Measurements from ENCODE around the gene ULBP2.
A peak's percentile ranks its signal among the peaks of the same experiment; 100 is the strongest.
"Not testable (repeated sequence)": the region's sequence is repeated elsewhere in the genome, so short reads cannot be mapped to it uniquely, and the experiment has no call there.

The ULBP2 gene

DNA sequence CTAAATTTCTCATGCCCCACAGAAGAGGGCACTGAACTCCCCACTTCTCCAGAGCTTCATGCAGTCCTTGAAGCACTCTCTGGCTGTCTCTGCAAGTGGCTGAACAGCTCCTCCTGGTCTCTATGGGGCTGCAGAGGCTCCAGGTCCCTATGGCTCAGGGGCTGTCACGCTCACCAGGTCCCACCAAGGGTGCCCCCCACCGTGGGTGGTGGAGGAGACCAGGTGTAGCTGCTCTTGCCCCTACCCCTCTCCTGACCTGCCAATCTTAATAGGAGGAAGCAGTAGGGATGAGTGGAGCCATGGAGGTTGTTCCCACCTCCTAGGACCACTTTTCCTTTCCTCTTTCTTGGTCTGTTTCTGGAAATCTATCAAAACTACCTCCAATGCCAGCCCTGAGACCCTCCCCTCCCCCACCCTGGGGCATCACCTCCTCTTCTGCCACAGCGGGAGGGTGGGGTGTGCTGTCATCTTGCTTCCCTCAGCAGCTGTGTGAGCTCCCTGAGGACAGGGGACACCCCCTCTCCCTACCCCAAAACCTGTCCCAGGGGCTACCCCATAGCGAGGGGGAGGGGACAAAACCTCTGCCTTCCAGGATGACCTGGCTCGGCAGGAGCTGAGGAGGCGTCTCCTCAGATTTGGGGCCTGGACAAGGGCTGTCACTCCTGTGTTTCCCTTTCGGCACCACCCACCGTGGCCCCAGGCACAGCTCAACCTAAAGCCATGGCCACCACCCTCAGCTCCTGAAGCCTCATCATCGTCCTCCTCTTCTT lies 31.9 kb upstream of the ULBP2 start:
- DNase-seq = no peak

DNA sequence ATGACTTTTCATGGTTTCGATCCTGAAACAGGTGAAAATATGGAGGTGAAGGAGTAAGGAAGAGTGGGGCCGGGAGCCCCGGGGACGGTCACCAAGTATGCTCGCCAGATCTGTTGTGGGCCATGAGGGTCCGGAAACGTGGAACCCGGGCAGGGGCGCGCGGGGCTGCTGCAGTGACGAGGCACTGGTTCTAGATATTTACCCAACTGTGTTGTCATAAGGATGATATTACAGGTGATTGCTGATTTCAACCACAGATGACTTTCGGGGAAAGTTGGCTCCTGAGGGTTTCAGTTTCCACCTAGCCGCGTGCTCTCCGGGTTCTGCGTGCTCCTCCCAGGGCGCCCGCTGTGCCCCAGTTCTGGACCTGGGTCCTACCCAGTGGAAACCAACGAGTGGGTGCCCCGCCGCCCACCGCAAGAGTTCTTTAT lies 31.1 kb upstream of the ULBP2 start:
- DNase-seq = no peak

GRCh38 chr6:149912680-149913079 lies 29.1 kb upstream of the ULBP2 start:
- not testable (repeated sequence) for DNase-seq

DNA sequence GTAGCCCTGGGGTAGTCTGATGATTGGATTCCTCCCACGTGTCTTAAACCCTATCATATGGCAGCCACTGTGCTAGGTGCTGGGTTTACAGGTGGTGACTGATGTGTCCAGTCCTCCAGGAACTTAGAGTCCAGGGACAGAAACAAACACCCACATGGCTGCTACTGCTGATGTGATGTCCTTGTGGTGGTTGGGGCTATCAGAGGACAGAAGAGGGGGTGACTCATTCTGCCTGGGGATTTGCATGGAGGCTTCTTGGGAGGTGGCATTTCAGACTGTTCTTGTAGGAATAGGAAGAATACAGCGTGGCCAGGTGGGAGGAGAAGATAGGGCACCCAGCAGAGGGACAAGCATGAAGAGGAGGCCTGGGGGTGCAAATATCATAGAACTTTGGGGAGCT lies 28.7 kb upstream of the ULBP2 start:
- no peak for DNase-seq

- no peak for DNase-seq
These were observed 28.1 kb upstream of the ULBP2 start for GRCh38 chr6:149913540-149914240.

DNA sequence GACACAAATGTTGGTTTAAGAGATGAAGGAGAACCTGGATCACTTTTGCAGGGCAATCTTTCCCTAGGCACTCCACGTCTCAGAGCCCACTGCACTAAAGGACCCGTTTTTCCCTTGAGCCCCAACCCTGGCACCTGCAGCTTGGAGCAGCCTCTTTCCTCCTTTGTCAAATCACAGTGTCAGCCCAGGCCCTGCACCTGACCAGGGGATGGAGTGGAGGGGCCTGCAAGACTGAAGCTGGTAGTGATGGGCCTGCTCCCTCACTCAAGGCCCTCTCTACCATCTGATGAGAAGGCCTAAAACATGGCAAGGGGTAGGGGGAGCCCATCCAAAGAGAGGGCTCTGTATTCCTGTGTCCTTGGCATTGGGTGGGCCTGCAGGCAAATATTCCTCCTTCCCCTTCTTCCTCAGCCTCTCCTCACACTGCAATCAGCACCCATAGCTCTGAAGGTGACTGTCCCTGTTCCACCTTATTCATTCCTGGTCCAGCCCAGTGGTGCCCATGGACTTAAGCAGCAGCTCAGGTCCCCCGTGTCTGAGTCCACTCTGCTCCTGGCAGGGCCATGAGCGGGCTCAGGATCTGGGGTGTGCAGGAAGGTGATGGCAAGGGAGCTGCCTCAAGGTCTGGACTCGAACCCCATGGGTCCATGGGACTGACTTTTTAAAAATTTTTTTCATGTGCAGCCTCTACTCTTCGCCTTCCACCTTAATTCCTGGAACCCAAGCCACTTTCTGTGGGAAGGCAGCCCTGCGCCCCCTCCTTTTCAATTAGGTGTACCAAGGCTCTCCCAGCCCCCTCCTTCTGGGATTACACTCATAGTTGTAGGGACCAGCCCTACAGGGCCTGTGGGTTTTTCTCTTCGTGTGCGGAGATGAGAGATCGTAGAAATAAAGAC lies 25.6 kb upstream of the ULBP2 start:
- no peak for DNase-seq

GRCh38 chr6:149917679-149918078 lies 24.1 kb upstream of the ULBP2 start:
- DNase-seq = no peak

DNA sequence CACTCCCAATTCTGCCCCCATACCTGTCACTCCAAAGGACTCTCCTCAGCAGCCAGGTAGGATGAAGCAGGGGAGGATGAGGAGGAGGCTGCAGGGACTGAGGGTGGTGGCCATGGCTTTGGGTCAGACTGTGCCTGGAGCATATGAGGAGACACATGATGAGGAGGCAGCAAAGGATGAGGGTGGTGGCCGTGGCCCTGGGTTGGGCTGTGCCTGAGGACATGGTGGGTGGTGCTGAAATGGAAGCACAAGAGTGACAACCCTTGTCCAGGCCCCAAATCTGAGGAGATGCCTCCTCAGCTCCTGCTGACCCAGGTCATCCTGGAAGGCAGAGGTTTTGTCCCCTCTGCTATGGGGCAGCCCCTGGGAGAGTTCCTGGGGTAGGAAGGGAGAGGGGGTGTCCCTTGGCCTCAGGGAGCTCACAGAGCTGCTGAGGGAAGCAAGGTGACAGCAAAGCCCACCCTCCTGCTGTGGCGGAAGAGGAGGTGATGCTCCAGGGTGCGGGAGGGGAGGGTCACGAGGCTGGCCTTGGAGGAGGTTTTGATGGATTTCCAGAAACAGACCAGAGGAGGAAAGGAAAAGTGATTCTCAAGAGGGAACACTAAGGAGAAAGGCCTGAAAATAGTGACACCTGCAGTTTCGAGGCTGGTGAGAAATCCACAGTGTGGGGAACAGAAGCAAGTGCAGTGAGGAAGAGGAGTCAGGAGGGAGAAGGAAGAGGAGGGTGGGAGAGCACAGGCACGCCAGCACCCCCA lies 23.5 kb upstream of the ULBP2 start:
- no peak for DNase-seq

DNA sequence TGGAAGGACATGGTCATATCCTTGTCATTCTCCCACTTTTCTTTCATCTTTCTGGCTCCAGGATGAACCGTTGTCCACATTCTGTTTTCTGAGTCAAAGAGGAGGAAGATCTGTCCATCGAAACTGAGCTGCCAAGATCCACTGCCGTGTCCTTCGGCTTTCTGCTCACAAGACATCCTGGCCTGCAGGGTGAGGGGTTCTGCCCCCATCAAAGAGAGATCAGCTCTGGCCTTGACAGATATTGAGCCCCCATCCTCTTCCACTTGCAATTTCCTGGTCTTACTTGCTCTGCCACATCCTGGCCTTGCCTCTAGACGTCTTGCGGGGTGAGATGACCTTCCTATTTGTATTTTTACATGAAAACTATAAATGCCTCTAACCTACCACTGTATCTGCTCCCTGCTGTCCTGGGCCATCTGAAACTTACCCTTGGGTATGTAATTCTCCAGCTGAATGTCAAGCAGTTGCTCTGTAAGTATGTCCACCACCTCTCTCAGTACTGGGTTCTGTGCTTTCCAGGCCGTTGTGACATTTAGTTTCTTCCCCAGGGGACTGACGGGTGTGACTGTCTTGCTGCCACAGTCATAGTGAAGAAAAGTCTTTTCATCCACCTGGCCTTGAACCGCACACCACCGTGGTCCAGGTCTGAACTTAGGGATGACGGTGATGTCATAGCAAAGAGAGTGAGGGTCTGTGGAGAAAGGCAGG lies 22.5 kb upstream of the ULBP2 start:
- not testable (repeated sequence) for DNase-seq

GRCh38 chr6:149919834-149920225 lies 22.0 kb upstream of the ULBP2 start:
- no peak for DNase-seq

DNA sequence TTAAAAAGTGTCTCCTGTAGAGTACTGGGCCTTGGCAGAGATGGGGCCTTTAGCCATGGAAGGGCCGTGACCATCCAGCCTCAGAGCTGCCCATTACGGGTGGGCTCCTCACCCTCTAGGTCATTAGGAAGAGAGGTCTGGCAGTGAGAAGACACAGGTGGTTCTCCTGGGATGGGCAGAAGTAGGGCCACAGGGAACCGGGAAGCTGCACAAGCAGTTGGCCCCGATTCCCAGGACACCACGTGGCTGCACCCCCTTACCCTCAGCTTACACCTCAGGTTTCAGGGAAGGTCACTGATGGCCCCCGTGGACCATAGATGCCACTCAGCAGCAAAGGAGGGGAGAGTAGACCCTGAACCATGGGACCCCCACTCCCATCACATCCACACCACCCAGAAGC lies 20.5 kb upstream of the ULBP2 start:
- no peak for DNase-seq

GRCh38 chr6:149922091-149922490 lies 19.7 kb upstream of the ULBP2 start:
- not testable (repeated sequence) for DNase-seq

DNA sequence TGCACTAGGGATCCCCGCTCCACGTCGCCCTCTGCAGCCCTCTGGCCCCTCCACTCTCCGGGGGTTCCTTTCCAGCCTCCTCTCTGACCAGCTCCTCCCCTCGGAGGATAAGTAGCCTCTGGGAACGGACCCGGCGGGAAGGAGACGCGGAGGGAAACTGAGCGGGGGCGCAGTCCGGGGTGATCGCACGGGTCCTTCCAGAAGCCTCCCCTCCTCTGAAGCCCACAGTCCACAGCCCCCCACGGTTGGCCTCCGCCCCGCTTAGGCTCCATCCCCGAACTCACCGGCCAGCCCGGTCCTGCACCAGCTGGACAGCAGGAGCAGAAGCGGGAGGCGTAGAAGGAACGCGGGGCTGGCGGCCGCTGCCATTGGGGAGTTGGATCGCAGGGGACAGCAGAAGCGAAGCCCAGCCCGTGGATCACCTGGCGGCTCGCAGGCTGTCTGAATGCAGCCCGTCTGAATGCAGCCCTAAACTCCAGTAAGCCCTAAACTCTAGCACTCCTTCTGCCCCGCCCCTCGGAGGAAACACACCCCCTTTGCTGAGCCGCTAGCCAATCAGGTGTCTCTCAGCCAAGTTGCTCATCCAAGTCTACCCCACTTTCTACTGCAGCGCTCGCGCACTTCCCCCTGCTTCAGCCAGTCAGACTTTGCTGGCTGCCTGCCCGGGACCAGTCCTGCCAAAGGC lies 19.0 kb upstream of the ULBP2 start, which contains the start of gene RAET1G:
TSS of gene RAET1G (minus strand) at position 480 of the 685 bp plus-strand sequence. CDS start at position 369, 111 bp downstream.
- DNase-seq = peak; percentile 86 to 88

GRCh38 chr6:149923327-149923986 lies 18.4 kb upstream of the ULBP2 start:
- DNase-seq = no peak

- no peak for DNase-seq
These were observed 17.4 kb upstream of the ULBP2 start for GRCh38 chr6:149924206-149924932.

DNA sequence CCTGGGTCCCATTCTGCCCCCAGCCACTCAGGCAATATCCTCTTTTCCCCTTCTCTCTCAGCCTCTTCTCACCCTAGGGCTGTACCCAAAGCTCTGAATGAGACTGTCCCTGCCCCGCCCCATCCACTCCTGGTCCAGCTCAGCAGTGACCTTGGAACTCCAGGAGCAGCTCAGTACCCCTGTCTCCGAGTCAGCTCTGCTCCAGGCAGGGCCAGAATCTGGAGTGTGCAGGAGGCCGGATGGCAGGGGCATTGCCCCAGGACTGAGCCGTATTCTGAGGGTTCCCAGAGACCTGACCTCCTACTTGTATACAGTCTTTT lies 16.9 kb upstream of the ULBP2 start:
- DNase-seq = no peak

DNA sequence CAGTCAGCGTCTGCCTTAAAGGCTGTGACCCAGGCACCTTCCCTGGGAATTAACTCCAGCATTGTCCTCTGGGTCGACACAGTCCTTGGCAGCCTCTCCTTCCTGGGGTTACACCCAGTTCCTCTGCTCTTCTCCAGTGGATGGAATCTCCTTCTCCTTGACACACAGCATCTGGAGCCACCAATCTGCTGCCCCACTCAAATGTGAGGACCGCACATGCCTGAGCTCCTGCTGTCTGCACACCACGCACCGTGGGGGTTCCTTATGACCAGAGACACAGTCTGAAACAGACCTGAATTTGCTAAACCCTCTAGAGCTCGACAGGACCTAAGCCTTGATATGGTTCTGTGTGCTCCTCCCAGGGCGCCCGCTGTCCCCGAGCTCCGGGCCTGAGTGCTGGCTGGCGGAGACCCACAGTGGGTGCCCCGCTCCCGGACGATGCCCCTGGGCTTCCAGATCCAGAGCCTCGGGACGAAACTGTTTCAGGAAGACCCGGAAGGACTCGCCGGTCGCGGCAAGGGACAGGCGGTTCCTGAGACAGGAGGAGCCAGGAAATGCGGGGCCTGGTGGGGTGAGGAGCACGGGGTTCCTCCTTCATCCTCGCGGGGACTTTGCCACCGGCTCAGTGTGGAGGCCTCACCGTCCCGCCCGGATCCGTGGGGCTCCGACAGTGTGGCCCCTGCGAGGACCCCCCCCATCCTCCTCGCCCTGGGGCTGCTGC lies 16.4 kb upstream of the ULBP2 start:
- no peak for DNase-seq

DNA sequence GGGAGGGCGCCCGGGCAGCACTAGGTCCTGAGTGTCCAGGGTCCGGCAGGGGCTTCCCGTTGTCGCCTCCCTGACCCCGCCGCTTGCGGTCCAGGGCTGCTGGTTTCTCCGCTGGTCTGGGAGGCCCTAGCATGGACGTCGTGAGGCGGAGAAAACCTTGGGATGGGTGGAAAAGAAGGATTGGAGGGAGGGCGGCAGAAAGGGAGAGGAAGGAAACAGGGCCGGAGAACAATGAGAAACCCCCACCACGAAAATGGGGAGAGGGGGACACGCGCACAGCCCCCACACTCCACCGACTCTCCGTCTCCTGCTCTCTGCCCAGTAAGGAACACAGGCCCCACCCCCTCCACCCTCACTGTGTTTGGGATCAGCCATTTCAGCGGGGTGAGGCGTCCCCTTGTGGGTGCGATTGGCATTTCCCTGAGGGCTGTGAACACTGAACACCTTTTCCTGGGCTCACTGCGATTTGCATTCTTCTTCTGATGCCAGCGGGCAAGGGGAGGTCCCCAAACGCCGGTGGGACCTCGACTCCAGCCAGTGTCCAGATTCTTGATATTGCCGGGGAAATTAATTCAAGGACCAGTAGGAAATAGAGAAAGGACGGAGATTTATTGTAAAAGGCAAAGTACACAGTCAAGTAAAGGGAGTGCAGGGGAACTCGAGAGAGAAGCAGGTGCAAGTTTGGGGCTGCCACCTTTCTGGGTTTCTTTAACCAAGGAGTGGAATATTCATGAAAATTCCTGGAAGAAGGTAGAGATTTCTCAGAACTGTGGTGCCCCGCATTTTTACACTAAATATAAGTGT lies 15.6 kb upstream of the ULBP2 start:
- peak; percentile 66 to 75 for DNase-seq
